ENCODE measurements around the gene GSX2. TPM values are rescaled to one million over a fixed set of nuclear protein-coding genes. Genes with fewer than 3 reads are reported as not detected.
"Not testable (repeated sequence)": the region's sequence is repeated elsewhere in the genome, so short reads cannot be mapped to it uniquely, and the experiment has no call there.

GSX2 gene
- not detected for total RNA-seq (ENCODE audit: unreplicated experiment)
- long read RNA-seq: 0 reads

DNA sequence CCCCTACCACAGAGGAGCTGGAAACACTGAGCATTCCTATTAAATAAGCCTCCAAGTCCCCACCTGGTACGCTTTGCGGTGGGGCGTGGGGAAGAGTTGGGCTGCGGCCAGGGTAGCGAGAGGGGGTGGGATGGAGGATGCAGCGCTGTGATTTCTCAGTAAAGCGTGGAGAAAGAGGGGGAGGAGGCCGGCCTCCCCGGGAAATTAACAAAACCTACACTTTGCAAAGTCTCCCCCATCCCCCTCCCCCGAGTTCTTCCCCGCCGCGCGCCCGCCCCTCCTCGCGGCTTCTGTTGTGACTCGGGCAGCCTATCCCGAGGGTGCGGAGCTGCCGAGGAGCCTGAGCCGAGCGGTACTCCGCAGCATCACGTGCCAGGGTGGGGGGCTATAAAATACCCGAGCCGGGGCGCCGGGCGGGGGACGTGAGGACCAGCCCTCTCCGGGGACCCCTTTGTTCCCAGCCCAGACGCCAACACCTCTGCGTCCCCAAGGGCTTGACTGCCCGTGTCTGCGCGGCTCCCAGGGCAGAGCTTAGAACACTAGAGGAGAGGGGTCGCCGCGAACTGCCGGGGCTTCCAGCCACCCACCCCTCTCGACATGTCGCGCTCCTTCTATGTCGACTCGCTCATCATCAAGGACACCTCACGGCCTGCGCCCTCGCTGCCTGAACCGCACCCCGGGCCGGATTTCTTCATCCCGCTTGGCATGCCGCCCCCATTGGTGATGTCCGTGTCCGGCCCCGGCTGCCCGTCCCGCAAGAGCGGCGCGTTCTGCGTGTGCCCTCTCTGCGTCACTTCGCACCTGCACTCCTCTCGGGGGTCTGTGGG lies at the start of gene GSX2:
Gene GSX2 (plus strand): TSS at position 416 of the 827 bp plus-strand sequence. CDS start 182 bp downstream, at position 598.
- peak within 1 kb of the TSS; percentile 37 for H3K4me3 Mint-ChIP-seq (ENCODE audit: unreplicated experiment)
- TF ChIP-seq, protein P1, sequence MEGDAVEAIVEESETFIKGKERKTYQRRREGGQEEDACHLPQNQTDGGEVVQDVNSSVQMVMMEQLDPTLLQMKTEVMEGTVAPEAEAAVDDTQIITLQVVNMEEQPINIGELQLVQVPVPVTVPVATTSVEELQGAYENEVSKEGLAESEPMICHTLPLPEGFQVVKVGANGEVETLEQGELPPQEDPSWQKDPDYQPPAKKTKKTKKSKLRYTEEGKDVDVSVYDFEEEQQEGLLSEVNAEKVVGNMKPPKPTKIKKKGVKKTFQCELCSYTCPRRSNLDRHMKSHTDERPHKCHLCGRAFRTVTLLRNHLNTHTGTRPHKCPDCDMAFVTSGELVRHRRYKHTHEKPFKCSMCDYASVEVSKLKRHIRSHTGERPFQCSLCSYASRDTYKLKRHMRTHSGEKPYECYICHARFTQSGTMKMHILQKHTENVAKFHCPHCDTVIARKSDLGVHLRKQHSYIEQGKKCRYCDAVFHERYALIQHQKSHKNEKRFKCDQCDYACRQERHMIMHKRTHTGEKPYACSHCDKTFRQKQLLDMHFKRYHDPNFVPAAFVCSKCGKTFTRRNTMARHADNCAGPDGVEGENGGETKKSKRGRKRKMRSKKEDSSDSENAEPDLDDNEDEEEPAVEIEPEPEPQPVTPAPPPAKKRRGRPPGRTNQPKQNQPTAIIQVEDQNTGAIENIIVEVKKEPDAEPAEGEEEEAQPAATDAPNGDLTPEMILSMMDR (IDR thresholded peaks at IDR 0.05; ENCODE audit: unreplicated experiment): no peak
- DNase-seq (ENCODE audit: low spot score): no peak
- H3K27ac Mint-ChIP-seq (ENCODE audit: unreplicated experiment): no peak within 1 kb of the TSS
- no peaks in the 10 kb centered on the region for H3K9me3 Mint-ChIP-seq (ENCODE audit: unreplicated experiment)
- H3K27me3 Mint-ChIP-seq (ENCODE audit: unreplicated experiment): peaks cover 34% of the 10 kb centered on the region
- H3K36me3 Mint-ChIP-seq (ENCODE audit: low read depth, unreplicated experiment): peaks cover 4% of the 10 kb centered on the region
- H3K4me1 Mint-ChIP-seq (ENCODE audit: unreplicated experiment): peaks cover 50% of the 10 kb centered on the region

DNA sequence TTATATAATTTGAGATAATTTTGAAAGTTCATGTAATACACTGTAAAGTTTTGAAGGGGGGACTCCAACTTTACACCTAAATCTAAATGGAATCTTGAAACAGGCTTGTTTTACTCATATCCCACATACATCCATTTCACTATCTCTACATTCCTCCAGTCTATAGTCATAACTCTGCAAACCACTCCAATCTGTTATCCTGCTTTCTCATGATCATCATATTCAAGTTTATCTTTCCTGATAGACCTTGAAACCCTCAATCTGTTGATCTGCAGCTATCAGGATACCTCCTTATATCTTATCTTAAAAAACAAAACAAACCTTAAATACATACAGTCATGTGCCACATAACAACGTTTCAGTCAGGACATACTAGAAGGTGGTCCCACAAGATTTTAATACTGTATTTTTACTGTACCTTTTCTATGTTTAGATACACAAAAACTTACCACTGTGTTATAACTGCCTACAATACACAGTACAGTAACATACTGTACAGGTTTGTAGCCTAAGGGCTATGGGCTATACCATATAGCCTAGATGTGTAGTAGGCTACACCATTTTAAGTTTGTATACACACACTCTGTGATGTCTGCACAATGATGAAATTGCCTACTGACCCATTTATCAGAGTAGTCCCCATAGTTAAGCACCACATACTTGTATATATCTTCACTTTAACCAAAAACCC lies 49.6 kb upstream of the GSX2 start:
- TF ChIP-seq, protein P1 (IDR thresholded peaks at IDR 0.05; ENCODE audit: unreplicated experiment): no peak
- DNase-seq (ENCODE audit: low spot score): no peak
- Mint-ChIP-seq H3K27ac (ENCODE audit: unreplicated experiment) (no peak overlapping the region), H3K9me3 (ENCODE audit: unreplicated experiment) (no peaks in the 10 kb centered on the region), H3K36me3 (ENCODE audit: low read depth, unreplicated experiment) (no peaks in the 10 kb centered on the region), H3K4me3 (ENCODE audit: unreplicated experiment) (no peak overlapping the region), H3K27me3 (ENCODE audit: unreplicated experiment) (no peaks in the 10 kb centered on the region), H3K4me1 (ENCODE audit: unreplicated experiment) (no peaks in the 10 kb centered on the region)

DNA sequence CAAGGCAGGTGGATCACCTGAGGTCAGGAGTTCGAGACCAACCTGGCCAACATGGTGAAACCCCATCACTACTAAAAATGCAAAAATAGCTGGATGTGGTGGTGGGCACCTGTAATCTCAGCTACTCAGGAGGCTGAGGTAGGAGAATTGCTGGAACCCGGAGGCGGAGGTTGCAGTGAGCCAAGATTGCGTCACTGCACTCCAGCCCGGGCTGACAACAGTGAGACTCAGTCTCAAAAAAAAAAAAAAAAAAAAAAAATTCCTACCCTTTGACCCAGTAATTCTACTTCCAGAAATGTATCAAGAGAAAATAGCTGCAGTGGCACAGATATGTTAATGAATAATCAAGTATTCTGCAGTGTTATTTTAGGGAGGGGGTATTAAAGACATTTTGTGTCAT lies 46.6 kb upstream of the GSX2 start:
- not testable (repeated sequence) for H3K9me3 Mint-ChIP-seq (ENCODE audit: unreplicated experiment); H3K36me3 Mint-ChIP-seq (ENCODE audit: low read depth, unreplicated experiment); H3K4me3 Mint-ChIP-seq (ENCODE audit: unreplicated experiment); H3K27me3 Mint-ChIP-seq (ENCODE audit: unreplicated experiment); H3K27ac Mint-ChIP-seq (ENCODE audit: unreplicated experiment); DNase-seq (ENCODE audit: low spot score)
- peaks cover 19% of the 10 kb centered on the region for H3K4me1 Mint-ChIP-seq (ENCODE audit: unreplicated experiment)

DNA sequence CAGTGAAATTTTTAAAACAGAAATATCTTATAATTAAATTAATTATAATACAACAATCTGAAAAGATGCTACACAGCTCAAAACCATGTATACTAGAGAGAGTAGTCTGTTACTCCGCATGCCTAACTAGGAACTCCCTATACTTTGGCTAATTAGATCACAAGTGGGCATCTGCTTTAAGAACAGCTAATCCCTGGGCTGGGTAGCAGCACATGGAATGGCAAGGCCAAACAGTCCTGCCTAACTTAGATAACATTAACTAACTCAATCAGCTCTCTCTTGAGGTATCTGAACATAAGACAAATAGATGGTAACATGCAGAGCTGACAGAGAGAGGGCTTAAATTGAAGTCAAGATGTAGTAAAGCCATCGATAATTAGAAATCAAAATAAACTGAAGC lies 45.5 kb upstream of the GSX2 start:
- no peaks in the 10 kb centered on the region for H3K36me3 Mint-ChIP-seq (ENCODE audit: low read depth, unreplicated experiment)
- DNase-seq (ENCODE audit: low spot score): no peak
- H3K4me1 Mint-ChIP-seq (ENCODE audit: unreplicated experiment): peaks cover 21% of the 10 kb centered on the region
- TF ChIP-seq, protein P1 (IDR thresholded peaks at IDR 0.05; ENCODE audit: unreplicated experiment): no peak
- peaks cover 1% of the 10 kb centered on the region for H3K27me3 Mint-ChIP-seq (ENCODE audit: unreplicated experiment)
- no peak overlapping the region for H3K27ac Mint-ChIP-seq (ENCODE audit: unreplicated experiment)
- H3K4me3 Mint-ChIP-seq (ENCODE audit: unreplicated experiment): no peak overlapping the region
- no peaks in the 10 kb centered on the region for H3K9me3 Mint-ChIP-seq (ENCODE audit: unreplicated experiment)

DNA sequence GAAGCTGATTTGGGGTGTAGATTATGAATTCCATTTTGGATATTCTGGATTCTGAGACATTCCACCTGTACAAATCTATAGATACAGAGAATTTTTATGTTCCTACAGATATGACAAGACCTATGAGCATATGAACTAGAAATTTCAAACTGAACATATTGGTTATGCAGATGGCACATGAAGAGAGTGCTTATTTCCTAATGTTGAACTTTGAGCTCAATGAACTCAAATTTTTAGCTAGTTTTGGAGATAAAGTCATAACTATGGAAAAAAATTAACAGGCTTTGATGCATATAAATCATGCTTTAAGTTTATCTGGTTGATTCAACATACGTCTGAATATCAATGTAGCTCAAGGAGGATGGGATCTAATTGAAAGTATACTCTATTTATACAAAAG lies 44.5 kb upstream of the GSX2 start:
- TF ChIP-seq, protein P1 (IDR thresholded peaks at IDR 0.05; ENCODE audit: unreplicated experiment): no peak
- Mint-ChIP-seq H3K4me1 (ENCODE audit: unreplicated experiment) (peaks cover 28% of the 10 kb centered on the region), H3K4me3 (ENCODE audit: unreplicated experiment) (no peak overlapping the region), H3K27ac (ENCODE audit: unreplicated experiment) (no peak overlapping the region), H3K36me3 (ENCODE audit: low read depth, unreplicated experiment) (no peaks in the 10 kb centered on the region), H3K27me3 (ENCODE audit: unreplicated experiment) (peaks cover 1% of the 10 kb centered on the region), H3K9me3 (ENCODE audit: unreplicated experiment) (no peaks in the 10 kb centered on the region)
- no peak for DNase-seq (ENCODE audit: low spot score)
